Stimulated activated naive CD8-positive, alpha-beta T cell treated with anti-CD3 and anti-CD28 coated beads, Interleukin-15, amount 100 ng/mL, for 72 hours (primary cell): ENCODE results near the gene ZNF831.

ENCODE experiments used
- ATAC-seq: fragments of 150-1000 bp; cut with Tn5 transposase; 2 replicates; pipeline ENCODE4 v1.10.0; 2021; ENCODE audit warnings: mild to moderate bottlenecking, moderate library complexity
- DNase-seq, 2 donors: peaks; one replicate each; pipeline ENCODE4 v3.0.0; 2021 to 2022
- H3K27ac Mint-ChIP-seq, 2 donors: one replicate each; pipeline ENCODE4 v1.8.0; 2022; ENCODE audit warnings: mild to moderate bottlenecking in 2 of 2, mixed read lengths in 2 of 2, moderate library complexity in 2 of 2
- H3K27me3 Mint-ChIP-seq: one replicate; pipeline ENCODE4 v1.8.0; 2022; ENCODE audit warnings: mixed read lengths
- H3K4me1 Mint-ChIP-seq: one replicate; pipeline ENCODE4 v1.8.0; 2022; ENCODE audit warnings: mild to moderate bottlenecking, mixed read lengths
- H3K4me3 Mint-ChIP-seq, 2 donors: one replicate each; pipeline ENCODE4 v1.8.0; 2022; ENCODE audit warnings: mild to moderate bottlenecking in 2 of 2, mixed read lengths in 2 of 2, moderate library complexity in 1 of 2
- H3K9me3 Mint-ChIP-seq, 2 donors: one replicate each; pipeline ENCODE4 v1.8.0; 2022; ENCODE audit warnings: mixed read lengths in 2 of 2

The ZNF831 gene

GRCh38 chr20:59177266-59178250, 13.9 kb downstream of the ZNF831 start:
- DNase-seq (peak; percentile 33 to 34), ATAC-seq (peak; percentile 92)
- Mint-ChIP-seq H3K27me3 (no peaks in the 10 kb centered on the region), H3K4me1 (peaks cover 89% of the 10 kb centered on the region), H3K9me3 (peaks cover 0 to 6% of the 10 kb centered on the region in 2 donors), H3K27ac (peak overlapping the region; percentile 92 to 96), H3K4me3 (peak overlapping the region; percentile 55 to 80)

DNA sequence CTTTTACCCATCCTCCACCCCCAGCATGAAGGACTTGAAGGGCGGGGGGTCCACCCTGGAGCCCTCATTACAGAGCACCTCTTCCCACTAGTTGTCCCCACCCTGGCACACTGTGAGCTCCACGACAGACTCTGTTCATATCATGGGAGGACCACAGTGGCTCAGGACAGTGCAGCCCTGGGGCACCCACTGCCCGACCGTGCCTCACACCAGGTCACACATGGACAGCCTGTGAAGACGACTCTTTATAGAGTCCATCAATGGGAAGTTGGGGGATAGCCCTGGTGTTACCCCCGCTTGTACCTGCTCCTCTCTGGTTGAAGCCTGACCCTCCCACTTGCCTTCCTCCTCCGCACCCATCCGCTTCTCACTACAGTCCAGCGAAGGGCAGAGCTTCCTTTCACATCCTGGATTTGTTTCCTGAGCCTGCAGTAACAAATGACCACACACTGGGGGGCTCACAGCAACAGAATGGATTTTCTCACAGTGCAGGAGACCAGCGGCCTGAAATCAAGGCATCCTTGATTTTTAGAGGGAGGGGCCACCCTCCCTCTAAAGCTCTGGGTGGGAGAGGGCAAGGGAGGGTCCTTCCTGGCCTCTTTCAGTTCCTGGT, 15.5 kb downstream of the ZNF831 start:
- Mint-ChIP-seq H3K27ac (peak overlapping the region; percentile 92 to 96), H3K4me1 (peaks cover 88% of the 10 kb centered on the region), H3K27me3 (no peaks in the 10 kb centered on the region), H3K9me3 (peaks cover 0 to 6% of the 10 kb centered on the region in 2 donors), H3K4me3 (peak overlapping the region in 1 of 2 donors; percentile 63)
- no peak for DNase-seq
- ATAC-seq: no peak

DNA sequence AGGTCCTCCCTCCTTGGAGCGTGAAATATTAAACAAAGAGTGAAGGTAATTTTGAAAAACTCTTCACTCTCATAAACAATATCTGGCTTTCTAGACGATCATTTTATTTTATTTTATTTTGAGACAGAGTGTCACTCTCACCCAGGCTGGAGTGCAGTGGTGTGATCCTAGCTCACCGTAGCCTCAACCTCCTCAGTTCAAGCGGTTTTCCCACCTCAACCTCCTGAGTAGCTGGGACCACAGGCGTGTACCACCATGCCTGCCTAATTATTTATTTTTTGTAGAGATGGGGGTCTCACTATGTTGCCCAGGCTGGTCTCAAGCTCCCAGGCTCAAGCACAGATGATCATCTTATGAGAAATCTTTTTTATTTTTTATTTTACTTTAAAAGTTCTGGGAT, 16.4 kb downstream of the ZNF831 start:
- DNase-seq (no peak), ATAC-seq (no peak)
- Mint-ChIP-seq H3K9me3 (peaks cover 0 to 6% of the 10 kb centered on the region in 2 donors), H3K4me1 (peaks cover 88% of the 10 kb centered on the region), H3K27ac (no peak overlapping the region), H3K4me3 (no peak overlapping the region), H3K27me3 (no peaks in the 10 kb centered on the region)

DNA sequence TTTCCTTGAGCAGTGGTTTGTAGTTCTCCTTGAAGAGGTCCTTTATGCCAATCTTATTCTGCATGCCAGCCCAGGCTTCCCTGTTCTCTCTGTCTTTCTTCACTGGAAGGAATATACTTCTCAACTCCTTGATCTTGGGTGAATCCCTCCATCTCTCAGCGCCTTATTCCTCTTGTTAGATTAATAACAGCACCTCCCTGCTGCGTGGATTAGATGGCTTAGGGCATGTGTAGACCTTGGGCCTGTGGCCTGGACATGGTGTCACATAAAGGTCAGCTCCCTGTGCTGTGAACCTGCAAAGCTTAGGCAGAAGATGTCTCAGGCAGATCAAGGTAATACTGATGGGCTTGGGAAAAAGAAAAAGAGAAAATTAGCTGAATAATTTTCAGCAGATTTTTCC, 18.3 kb downstream of the ZNF831 start:
- H3K27me3 Mint-ChIP-seq: no peaks in the 10 kb centered on the region
- H3K4me3 Mint-ChIP-seq: peak overlapping the region in 1 of 2 donors; percentile 2
- peaks cover 0 to 6% of the 10 kb centered on the region in 2 donors for H3K9me3 Mint-ChIP-seq
- peaks cover 79% of the 10 kb centered on the region for H3K4me1 Mint-ChIP-seq
- DNase-seq (no peak), ATAC-seq (no peak)
- no peak overlapping the region for H3K27ac Mint-ChIP-seq

- H3K9me3 Mint-ChIP-seq: peaks cover 0 to 6% of the 10 kb centered on the region in 2 donors
- DNase-seq: no peak
- peak; percentile 56 for ATAC-seq
- peak overlapping the region in 1 of 2 donors; percentile 70 for H3K27ac Mint-ChIP-seq
- peak overlapping the region; percentile 2 to 40 for H3K4me3 Mint-ChIP-seq
- H3K27me3 Mint-ChIP-seq: no peaks in the 10 kb centered on the region
- H3K4me1 Mint-ChIP-seq: peaks cover 73% of the 10 kb centered on the region
These were observed 18.9 kb downstream of the ZNF831 start for GRCh38 chr20:59182401-59183044.

- Mint-ChIP-seq H3K4me3 (no peak overlapping the region), H3K27me3 (no peaks in the 10 kb centered on the region), H3K9me3 (peaks cover 0 to 6% of the 10 kb centered on the region in 2 donors), H3K27ac (peak overlapping the region in 1 of 2 donors; percentile 27), H3K4me1 (peaks cover 61% of the 10 kb centered on the region)
- DNase-seq: no peak
- peak; percentile 64 for ATAC-seq
These were observed 20.1 kb downstream of the ZNF831 start for GRCh38 chr20:59183751-59184150.

- no peak for ATAC-seq
- H3K27ac Mint-ChIP-seq: no peak overlapping the region
These were observed 21.3 kb downstream of the ZNF831 start for GRCh38 chr20:59184880-59185447.

GRCh38 chr20:59185809-59186208, 22.2 kb downstream of the ZNF831 start:
- Mint-ChIP-seq H3K4me1 (peaks cover 50% of the 10 kb centered on the region), H3K9me3 (peaks cover 0 to 6% of the 10 kb centered on the region in 2 donors), H3K27me3 (no peaks in the 10 kb centered on the region), H3K27ac (no peak overlapping the region), H3K4me3 (no peak overlapping the region)
- ATAC-seq (no peak), DNase-seq (no peak)

More at GRCh38 chr20:59184880-59185447, 21.3 kb downstream of the ZNF831 start:
- H3K9me3 Mint-ChIP-seq: peaks cover 0 to 6% of the 10 kb centered on the region in 2 donors
- no peaks in the 10 kb centered on the region for H3K27me3 Mint-ChIP-seq
- no peak for DNase-seq
- no peak overlapping the region for H3K4me3 Mint-ChIP-seq
- peaks cover 50% of the 10 kb centered on the region for H3K4me1 Mint-ChIP-seq

DNA sequence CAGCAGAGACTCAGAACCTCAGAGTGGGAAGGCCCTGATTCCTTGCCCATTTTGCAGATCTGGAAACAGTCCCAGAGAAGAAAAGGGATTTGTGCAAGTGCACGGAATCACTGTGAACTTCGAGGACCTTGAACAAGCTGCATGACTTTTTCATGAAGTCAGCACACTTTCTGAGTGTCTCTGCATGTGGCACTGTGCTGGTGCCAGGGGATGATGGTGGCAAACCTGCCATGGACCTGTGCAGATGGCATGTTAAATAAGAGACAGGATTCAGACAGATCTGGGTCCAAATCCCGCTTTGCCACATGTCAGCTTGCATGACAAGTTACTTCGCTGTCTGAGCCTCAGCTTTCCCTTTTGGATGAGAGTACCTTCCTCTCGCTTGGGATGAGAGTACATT, 26.8 kb downstream of the ZNF831 start:
- Mint-ChIP-seq H3K27ac (peak overlapping the region in 1 of 2 donors; percentile 79), H3K27me3 (no peaks in the 10 kb centered on the region), H3K4me1 (peaks cover 21% of the 10 kb centered on the region), H3K4me3 (no peak overlapping the region), H3K9me3 (no peaks in the 10 kb centered on the region)
- ATAC-seq (no peak), DNase-seq (no peak)

DNA sequence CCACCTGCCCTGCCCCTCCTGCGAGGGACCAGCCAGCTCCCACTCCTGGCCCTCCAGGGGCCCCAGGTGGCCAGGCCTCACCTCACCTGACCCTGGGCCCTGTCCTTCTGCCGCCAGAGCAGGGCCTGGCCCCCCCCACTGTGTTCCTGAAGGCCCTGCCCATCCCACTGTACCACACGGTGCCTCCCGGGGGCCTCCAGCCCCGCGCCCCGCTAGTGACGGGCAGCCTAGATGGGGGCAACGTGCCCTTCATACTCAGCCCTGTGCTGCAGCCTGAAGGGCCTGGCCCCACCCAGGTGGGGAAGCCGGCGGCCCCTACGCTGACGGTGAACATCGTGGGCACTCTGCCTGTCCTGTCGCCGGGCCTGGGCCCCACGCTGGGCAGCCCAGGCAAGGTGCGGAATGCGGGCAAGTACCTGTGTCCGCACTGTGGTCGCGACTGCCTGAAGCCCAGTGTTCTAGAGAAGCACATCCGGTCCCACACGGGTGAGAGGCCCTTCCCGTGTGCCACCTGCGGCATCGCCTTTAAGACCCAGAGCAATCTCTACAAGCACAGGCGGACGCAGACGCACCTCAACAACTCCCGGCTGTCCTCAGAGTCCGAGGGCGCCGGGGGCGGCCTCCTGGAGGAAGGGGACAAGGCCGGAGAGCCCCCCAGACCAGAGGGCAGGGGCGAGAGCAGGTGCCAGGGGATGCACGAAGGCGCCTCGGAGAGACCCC, 27.6 kb downstream of the ZNF831 start:
- Mint-ChIP-seq H3K27ac (no peak overlapping the region), H3K4me3 (no peak overlapping the region), H3K9me3 (no peaks in the 10 kb centered on the region), H3K4me1 (peaks cover 16% of the 10 kb centered on the region), H3K27me3 (no peaks in the 10 kb centered on the region)
- ATAC-seq: peak; percentile 65
- DNase-seq: no peak

DNA sequence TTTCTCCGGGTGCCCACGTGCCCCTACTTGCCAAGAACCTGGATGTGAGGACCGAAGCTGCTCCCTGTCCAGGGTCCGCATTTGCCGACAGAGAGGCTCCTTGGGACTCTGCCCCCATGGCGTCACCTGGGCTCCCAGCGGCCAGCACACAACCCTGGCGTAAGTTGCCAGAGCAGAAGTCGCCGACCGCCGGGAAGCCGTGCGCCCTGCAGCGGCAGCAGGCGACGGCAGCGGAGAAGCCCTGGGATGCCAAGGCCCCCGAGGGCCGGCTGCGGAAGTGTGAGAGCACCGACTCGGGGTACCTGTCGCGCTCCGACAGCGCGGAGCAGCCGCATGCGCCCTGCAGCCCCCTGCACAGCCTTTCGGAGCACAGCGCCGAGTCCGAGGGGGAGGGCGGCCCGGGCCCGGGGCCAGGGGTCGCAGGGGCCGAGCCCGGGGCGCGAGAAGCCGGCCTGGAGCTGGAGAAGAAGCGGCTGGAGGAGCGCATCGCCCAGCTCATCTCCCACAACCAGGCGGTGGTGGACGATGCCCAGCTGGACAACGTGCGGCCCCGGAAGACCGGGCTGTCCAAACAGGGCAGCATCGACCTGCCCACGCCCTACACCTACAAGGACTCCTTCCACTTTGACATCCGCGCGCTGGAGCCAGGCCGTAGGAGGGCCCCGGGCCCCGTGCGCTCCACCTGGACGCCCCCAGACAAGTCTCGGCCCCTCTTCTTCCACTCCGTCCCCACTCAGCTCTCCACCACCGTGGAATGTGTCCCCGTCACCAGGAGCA, 28.3 kb downstream of the ZNF831 start:
- Mint-ChIP-seq H3K27me3 (no peaks in the 10 kb centered on the region), H3K4me1 (peaks cover 16% of the 10 kb centered on the region), H3K27ac (no peak overlapping the region), H3K4me3 (no peak overlapping the region), H3K9me3 (no peaks in the 10 kb centered on the region)
- ATAC-seq (no peak), DNase-seq (no peak)

DNA sequence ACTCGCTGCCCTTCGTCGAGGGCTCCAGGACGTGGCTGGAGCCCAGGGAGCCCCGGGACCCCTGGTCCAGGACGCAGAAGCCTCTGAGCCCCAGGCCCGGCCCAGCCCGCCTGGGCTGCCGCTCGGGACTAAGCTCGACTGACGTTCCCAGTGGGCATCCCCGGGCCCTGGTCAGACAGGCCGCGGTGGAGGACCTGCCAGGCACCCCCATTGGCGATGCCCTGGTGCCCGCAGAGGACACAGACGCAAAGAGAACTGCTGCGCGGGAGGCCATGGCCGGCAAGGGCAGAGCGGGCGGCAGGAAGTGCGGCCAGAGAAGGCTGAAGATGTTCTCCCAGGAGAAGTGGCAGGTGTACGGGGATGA, 28.9 kb downstream of the ZNF831 start:
- no peak for DNase-seq
- Mint-ChIP-seq H3K4me1 (peaks cover 16% of the 10 kb centered on the region), H3K9me3 (no peaks in the 10 kb centered on the region), H3K4me3 (no peak overlapping the region), H3K27ac (peak overlapping the region in 1 of 2 donors; percentile 96), H3K27me3 (no peaks in the 10 kb centered on the region)
- no peak for ATAC-seq

DNA sequence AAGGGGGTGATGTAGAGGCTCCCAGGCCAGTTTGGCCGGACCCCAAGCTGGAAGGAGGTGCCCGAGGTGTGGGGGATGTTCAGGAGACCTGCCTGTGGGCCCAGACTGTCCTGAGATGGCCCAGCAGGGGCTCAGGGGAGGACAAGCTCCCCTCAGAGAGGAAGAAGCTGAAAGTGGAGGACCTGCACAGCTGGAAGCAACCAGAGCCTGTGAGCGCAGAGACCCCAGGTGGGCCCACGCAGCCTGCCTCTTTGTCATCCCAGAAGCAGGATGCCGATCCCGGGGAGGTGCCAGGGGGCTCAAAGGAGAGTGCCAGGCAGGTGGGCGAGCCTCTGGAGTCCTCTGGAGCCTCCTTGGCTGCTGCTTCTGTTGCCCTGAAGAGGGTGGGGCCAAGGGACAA, 29.7 kb downstream of the ZNF831 start:
- Mint-ChIP-seq H3K27ac (peak overlapping the region in 1 of 2 donors; percentile 96), H3K4me3 (no peak overlapping the region), H3K9me3 (no peaks in the 10 kb centered on the region), H3K4me1 (peaks cover 16% of the 10 kb centered on the region), H3K27me3 (no peaks in the 10 kb centered on the region)
- DNase-seq (no peak), ATAC-seq (peak; percentile 19)
